Gastroesophageal sphincter (tissue), 3 donors: Measurements from ENCODE around the gene CHKA.

Experiments used
- CTCF ChIP-seq, 4 experiments: fragments of 200-600 bp in 2 of 4; fragments of 450-650 bp in 2 of 4; sonication (generic) in 1 of 4; IDR thresholded peaks; one replicate each; pipeline ENCODE4 v1.5.1; 2017 to 2019; ENCODE audit warnings: antibody characterized with exemption in 4 of 4, mild to moderate bottlenecking in 2 of 4, moderate library complexity in 2 of 4
- EP300 ChIP-seq: sonication (generic); formaldehyde crosslinking; IDR thresholded peaks from one replicate; pipeline ENCODE4 v1.6.1; 2017; ENCODE audit warnings: antibody characterized with exemption, mild to moderate bottlenecking
- POLR2A ChIP-seq, 2 donors: fragments of 450-650 bp; IDR thresholded peaks; one replicate each; pipeline ENCODE4 v1.6.1; 2017; ENCODE audit warnings: antibody characterized with exemption in 2 of 2, mild to moderate bottlenecking in 2 of 2, moderate library complexity in 1 of 2
- POLR2AphosphoS5 ChIP-seq: sonication (generic); formaldehyde crosslinking; IDR thresholded peaks from one replicate; pipeline ENCODE4 v1.6.1; 2017; ENCODE audit warnings: antibody characterized with exemption

GRCh38 chr11:68122936-68123539, 1.9 kb upstream of the CHKA start:
- no peak for TF ChIP-seq CTCF (IDR thresholded peaks at IDR 0.05)
- no peak for TF ChIP-seq EP300
- no peak for TF ChIP-seq POLR2A (IDR thresholded peaks at IDR 0.05)
- TF ChIP-seq POLR2AphosphoS5, result no peak
